Psoas muscle (tissue), 8 donors: ENCODE measurements around the gene COL5A1. TPM values are rescaled to one million over a fixed set of nuclear protein-coding genes. Genes with fewer than 3 reads are reported as not detected.

Source experiments
- ATAC-seq, 4 donors: fragments of 200-7000 bp; cut with Tn5 transposase; one replicate each; pipeline ENCODE4 v1.9.1; 2020; ENCODE audit warnings: moderate library complexity in 3 of 4, mild to moderate bottlenecking in 2 of 4
- DNase-seq, 2 donors: peaks; one replicate each; pipeline ENCODE4 v3.0.0-alpha.2; 2020
- H3K27ac ChIP-seq: fragments of 200-600 bp; one replicate; pipeline ENCODE4 v1.8.0; 2022
- H3K27me3 ChIP-seq, 3 donors: fragments of 200-600 bp in 1 of 3; one replicate each; pipeline versions ENCODE4 v1.6.1 to v1.8.0; 2013 to 2022; ENCODE audit warnings: low read length in 2 of 3, mild to moderate bottlenecking in 2 of 3, moderate library complexity in 1 of 3; ENCODE audit not compliant: insufficient read depth in 3 of 3
- H3K36me3 ChIP-seq, 2 donors: fragments of 200-600 bp in 1 of 2; one replicate each; pipeline versions ENCODE4 v1.6.1 to v1.8.0; 2013 to 2022; ENCODE audit warnings: low read depth in 1 of 2, mild to moderate bottlenecking in 1 of 2, moderate library complexity in 1 of 2; ENCODE audit not compliant: insufficient read depth in 1 of 2
- H3K4me1 ChIP-seq: fragments of 200-600 bp; one replicate; pipeline ENCODE4 v1.8.0; 2022
- H3K4me3 ChIP-seq: fragments of 200-600 bp; one replicate; pipeline ENCODE4 v1.8.0; 2022; ENCODE audit warnings: mild to moderate bottlenecking
- H3K9me3 ChIP-seq: fragments of 200-600 bp; one replicate; pipeline ENCODE4 v1.8.0; 2022
- CTCF ChIP-seq: fragments of 200-600 bp; IDR thresholded peaks from one replicate; pipeline ENCODE4 v1.8.0; 2022; ENCODE audit warnings: antibody characterized with exemption
- WGBS, 3 donors: extraction: QIAGEN DNeasy Blood & Tissue Kit; methylation state at CpG; one replicate each; pipeline versions ENCODE4 v1.1.6 to v1.1.7; 2013; 5-methylcytosine and 5-hydroxymethylcytosine counted together
- intact Hi-C, 2 donors: fragments of 100-400 bp; cut with DNase I; formaldehyde crosslinking; loops; one replicate each; pipeline versions ENCODE4 v1.11.0 to v1.14.2; 2022
- polyA plus RNA-seq, 3 donors: library from polyadenylated mRNA; stranded (reverse); fragments of 200-250 nt; gene quantifications; one replicate each; pipeline ENCODE4 v1.2.3, GENCODE V29; 2013
- total RNA-seq, 4 donors: library from RNA; stranded (reverse); fragmentation: NEBNext Ultra II Directional in 2 of 4; extraction: Animal tissue kit (Norgen Biotek cat#: 25700) in 2 of 4; gene quantifications; one replicate each; pipeline versions ENCODE4 v1.2.1 to v1.2.4, GENCODE V29; 2021 to 2023
- donor health status: healthy with polysubstance abuse.
- donor health status: DM: no; HTN: no; CAD: no; lungs with moderate emphysema.
- donor health status: Bipolar disorder and iron deficiency.
- donor health status: healthy.
- donor health status: DM: yes; HTN: yes; CAD: no.
- donor health status: DM: no; HTN: no; CAD: no.
- donor health status: DM: no; HTN: no; CAD: no.
- donor health status: DM: yes; HTN: yes; CAD: no.

Gene COL5A1
- total and polyA plus RNA-seq, 7 donors, result 1.7 to 11.3 (median 3.4) TPM

- ATAC-seq, result no peak
Observed at GRCh38 chr9:134818591-134818990, 177.0 kb downstream of the COL5A1 start.

GRCh38 chr9:134820901-134821300 is 179.3 kb downstream of the COL5A1 start:
- DNase-seq (no peak), ATAC-seq (no peak)
- TF ChIP-seq CTCF, result no peak
- Histone ChIP-seq H3K4me3 (no peak overlapping the region), H3K27ac (no peak overlapping the region), H3K9me3 (no peaks in the 10 kb centered on the region), H3K36me3 (no peaks in the 10 kb centered on the region), H3K4me1 (no peaks in the 10 kb centered on the region), H3K27me3 (peaks cover 0 to 6% (median 4%) of the 10 kb centered on the region in 3 donors)
- WGBS, 3 donors, result 77 to 83% (median 80%) methylated on average over 12 to 13 of the region's 13 CpGs
- intact Hi-C loops, result no loop called here

More at GRCh38 chr9:134818591-134818990, 177.0 kb downstream of the COL5A1 start:
- H3K4me1 ChIP-seq, result no peaks in the 10 kb centered on the region
- H3K36me3 ChIP-seq, result peaks cover 0 to 4% of the 10 kb centered on the region in 2 donors
- DNase-seq, result no peak
- H3K27me3 ChIP-seq, result peaks cover 0 to 14% (median 0%) of the 10 kb centered on the region in 3 donors
- TF ChIP-seq CTCF, result no peak
- WGBS, 3 donors, result 89 to 93% (median 90%) methylated on average over 16 of the region's 16 CpGs
- H3K9me3 ChIP-seq, result no peaks in the 10 kb centered on the region
- intact Hi-C loops, result no loop called here
- no peak overlapping the region for H3K27ac ChIP-seq
- no peak overlapping the region for H3K4me3 ChIP-seq

- 77 to 93% (median 89%) methylated on average over 14 of the region's 14 CpGs for WGBS, 3 donors
- H3K9me3 ChIP-seq, result no peaks in the 10 kb centered on the region
- no peaks in the 10 kb centered on the region for H3K36me3 ChIP-seq
- H3K4me3 ChIP-seq, result no peak overlapping the region
- ATAC-seq (no peak), DNase-seq (no peak)
- H3K27ac ChIP-seq, result no peak overlapping the region
- intact Hi-C loops, result no loop called here
- H3K4me1 ChIP-seq, result no peaks in the 10 kb centered on the region
- peaks cover 0 to 6% (median 4%) of the 10 kb centered on the region in 3 donors for H3K27me3 ChIP-seq
- TF ChIP-seq CTCF, result no peak
Observed at GRCh38 chr9:134822541-134822940, 180.9 kb downstream of the COL5A1 start.

GRCh38 chr9:134823623-134824022 is 182.0 kb downstream of the COL5A1 start:
- Histone ChIP-seq H3K27ac (no peak overlapping the region), H3K36me3 (no peaks in the 10 kb centered on the region), H3K9me3 (no peaks in the 10 kb centered on the region), H3K4me3 (no peak overlapping the region), H3K4me1 (no peaks in the 10 kb centered on the region), H3K27me3 (peaks cover 0 to 6% (median 4%) of the 10 kb centered on the region in 3 donors)
- no peak for ATAC-seq
- no peak for DNase-seq
- WGBS, 3 donors, result 83 to 90% (median 85%) methylated on average over 7 of the region's 7 CpGs
- intact Hi-C loops, result no loop called here
- no peak for TF ChIP-seq CTCF

- no peaks in the 10 kb centered on the region for H3K36me3 ChIP-seq
- TF ChIP-seq CTCF, result no peak
- 85 to 88% (median 86%) methylated on average over 23 of the region's 23 CpGs for WGBS, 3 donors
- no peak overlapping the region for H3K27ac ChIP-seq
- no peaks in the 10 kb centered on the region for H3K9me3 ChIP-seq
- H3K4me1 ChIP-seq, result no peaks in the 10 kb centered on the region
- intact Hi-C loops, result no loop called here
- ATAC-seq, result no peak
- no peak for DNase-seq
- peaks cover 0 to 6% (median 4%) of the 10 kb centered on the region in 3 donors for H3K27me3 ChIP-seq
- H3K4me3 ChIP-seq, result no peak overlapping the region
Observed at GRCh38 chr9:134824583-134824982, 183.0 kb downstream of the COL5A1 start.
